H1 (cell line): ENCODE data around the gene AGPAT3. TPM values are rescaled to one million over a fixed set of nuclear protein-coding genes. Genes with fewer than 3 reads are reported as not detected.

ENCODE experiments used
- CTCF ChIA-PET: fragments of 300-600 bp; sonication (Branson Sonifier 250); formaldehyde crosslinking; loops from one replicate; lab custom pipeline; 2021; ENCODE audit not compliant: partially characterized antibody; lab: Charles Lee
- POLR2A ChIA-PET: fragments of 300-600 bp; sonication (Branson Sonifier 250); formaldehyde crosslinking; loops from one replicate; lab custom pipeline; 2021; ENCODE audit warnings: inconsistent platforms; ENCODE audit not compliant: partially characterized antibody; lab: Charles Lee
- DNase-seq, 2 experiments: peaks; one replicate each; pipeline versions ENCODE4 v3.0.0 to v3.0.0-alpha.2; 2010 to 2022; ENCODE audit warnings: low spot score in 2 of 2, low read depth in 1 of 2, mixed read lengths in 1 of 2
- FAIRE-seq: peaks from 2 replicates; lab custom pipeline; 2011; peaks lifted over from hg19 to GRCh38; lab: Jason Lieb, UNC
- H2AFZ ChIP-seq: 2 replicates; pipeline ENCODE4 v1.8.1; 2012; ENCODE audit warnings: low read length, inconsistent platforms
- H2AK5ac ChIP-seq: 2 replicates; pipeline ENCODE4 v1.6.1; 2013; ENCODE audit warnings: low read depth, low read length
- H2BK120ac ChIP-seq: replicated peaks from 2 replicates; pipeline ENCODE3; 2013; ENCODE audit warnings: low read depth, low read length, inconsistent platforms
- H2BK12ac ChIP-seq: 2 replicates; pipeline ENCODE4 v1.6.1; 2013; ENCODE audit warnings: low read depth, low read length
- H2BK15ac ChIP-seq: 2 replicates; pipeline ENCODE4 v1.6.1; 2013; ENCODE audit warnings: low read length
- H2BK20ac ChIP-seq: 2 replicates; pipeline ENCODE4 v1.6.1; 2013; ENCODE audit warnings: low read length
- H2BK5ac ChIP-seq: 2 replicates; pipeline ENCODE4 v1.6.1; 2013; ENCODE audit warnings: low read depth, low read length
- H3K14ac ChIP-seq: 2 replicates; pipeline ENCODE4 v1.6.1; 2013; ENCODE audit warnings: inconsistent platforms; ENCODE audit not compliant: insufficient read length
- H3K18ac ChIP-seq: 2 replicates; pipeline ENCODE4 v1.6.1; 2013; ENCODE audit warnings: low read length; ENCODE audit errors: extremely low read depth
- H3K23ac ChIP-seq: 2 replicates; pipeline ENCODE4 v1.6.1; 2013; ENCODE audit warnings: inconsistent platforms; ENCODE audit not compliant: insufficient read length
- H3K23me2 ChIP-seq: 2 replicates; pipeline ENCODE4 v1.6.1; 2013; ENCODE audit warnings: low read depth, low read length
- H3K27ac ChIP-seq: 2 replicates; pipeline ENCODE4 v1.6.1; 2011; ENCODE audit warnings: low read depth, low read length, inconsistent platforms
- H3K27me3 ChIP-seq, 4 experiments: replicated peaks in 1 of 4; 1 replicate in 1 of 4; 2 replicates in 3 of 4; pipeline versions ENCODE4 v1.6.1 to v1.8.1; 2011 to 2013; ENCODE audit warnings: low read length in 3 of 4, mild to moderate bottlenecking in 3 of 4, inconsistent platforms in 2 of 4, mixed read lengths in 2 of 4, moderate library complexity in 1 of 4; ENCODE audit not compliant: control insufficient read depth in 3 of 4, insufficient read depth in 3 of 4; ENCODE audit errors: extremely low read depth in 1 of 4
- H3K36me3 ChIP-seq, 4 experiments: 2 replicates each; pipeline versions ENCODE4 v1.6.1 to v1.8.1; 2011 to 2013; ENCODE audit warnings: mild to moderate bottlenecking in 4 of 4, low read length in 3 of 4, moderate library complexity in 2 of 4, control low read depth in 1 of 4, inconsistent platforms in 1 of 4; ENCODE audit not compliant: insufficient read depth in 4 of 4, control insufficient read depth in 2 of 4
- H3K4ac ChIP-seq: replicated peaks from 2 replicates; pipeline ENCODE3; 2013; ENCODE audit warnings: low read length, low read depth, mixed read lengths, inconsistent platforms; ENCODE audit not compliant: insufficient read length
- H3K4me1 ChIP-seq, 4 experiments: replicated peaks in 1 of 4; 1 replicate in 1 of 4; 2 replicates in 3 of 4; pipeline versions ENCODE4 v1.6.1 to v1.8.1; 2011 to 2013; ENCODE audit warnings: low read length in 3 of 4, inconsistent platforms in 2 of 4, mixed read lengths in 1 of 4; ENCODE audit not compliant: insufficient read depth in 4 of 4, control insufficient read depth in 3 of 4
- H3K4me2 ChIP-seq, 2 experiments: 2 replicates each; pipeline versions ENCODE4 v1.6.1 to v1.8.1; 2011 to 2013; ENCODE audit warnings: low read depth in 2 of 2, low read length in 2 of 2, control low read depth in 1 of 2, inconsistent platforms in 1 of 2, mild to moderate bottlenecking in 1 of 2; ENCODE audit not compliant: insufficient read depth in 1 of 2
- H3K4me3 ChIP-seq, 4 experiments: fragments of 200-600, 300-600 bp in 1 of 4; sonication (generic), shearing (Covaris generic), sonication (Bioruptor Twin) in 1 of 4; 2 replicates each; pipeline versions ENCODE4 v1.5.1 to v1.8.1; 2011 to 2016; ENCODE audit warnings: low read length in 4 of 4, low read depth in 3 of 4, control low read depth in 2 of 4, inconsistent platforms in 2 of 4, mild to moderate bottlenecking in 2 of 4, mixed read lengths in 1 of 4, moderate library complexity in 1 of 4; ENCODE audit not compliant: insufficient read depth in 2 of 4; ENCODE audit errors: extremely low read depth in 1 of 4
- H3K56ac ChIP-seq: replicated peaks from 2 replicates; pipeline ENCODE3; 2013; ENCODE audit warnings: low read depth, mild to moderate bottlenecking, mixed read lengths, low read length, inconsistent platforms; ENCODE audit not compliant: insufficient read length
- H3K79me1 ChIP-seq: 2 replicates; pipeline ENCODE4 v1.6.1; 2013; ENCODE audit warnings: low read depth, low read length, control low read depth
- H3K79me2 ChIP-seq, 2 experiments: 2 replicates each; pipeline versions ENCODE4 v1.6.1 to v1.8.1; 2012 to 2013; ENCODE audit warnings: low read length in 2 of 2, mild to moderate bottlenecking in 2 of 2, inconsistent platforms in 1 of 2; ENCODE audit not compliant: insufficient read depth in 2 of 2, control insufficient read depth in 1 of 2
- H3K9ac ChIP-seq, 4 experiments: replicated peaks in 1 of 4; 1 replicate in 1 of 4; 2 replicates in 3 of 4; pipeline versions ENCODE4 v1.6.1 to v1.8.1; 2011 to 2013; ENCODE audit warnings: low read depth in 3 of 4, low read length in 3 of 4, control low read depth in 2 of 4, mild to moderate bottlenecking in 2 of 4, moderate library complexity in 2 of 4, inconsistent platforms in 1 of 4; ENCODE audit errors: extremely low read depth in 1 of 4
- H3K9me3 ChIP-seq, 2 experiments: 2 replicates each; pipeline versions ENCODE4 v1.6.1 to v1.8.1; 2012 to 2013; ENCODE audit warnings: mild to moderate bottlenecking in 2 of 2, moderate library complexity in 2 of 2, control low read depth in 1 of 2, inconsistent platforms in 1 of 2, low read depth in 1 of 2, low read length in 1 of 2, mixed read lengths in 1 of 2; ENCODE audit not compliant: insufficient read depth in 2 of 2
- H4K20me1 ChIP-seq, 2 experiments: replicated peaks in 1 of 2; 2 replicates each; pipeline versions ENCODE3 to v1.8.1; 2011 to 2013; ENCODE audit warnings: inconsistent platforms in 2 of 2, low read length in 2 of 2, mild to moderate bottlenecking in 1 of 2; ENCODE audit not compliant: insufficient read depth in 2 of 2, control insufficient read depth in 1 of 2
- H4K5ac ChIP-seq: 2 replicates; pipeline ENCODE4 v1.6.1; 2013; ENCODE audit warnings: low read length, low read depth, mixed read lengths, inconsistent platforms; ENCODE audit not compliant: insufficient read length
- H4K8ac ChIP-seq: 2 replicates; pipeline ENCODE4 v1.8.0; 2013; ENCODE audit warnings: mild to moderate bottlenecking, moderate library complexity, low read length, inconsistent platforms; ENCODE audit not compliant: insufficient read depth; ENCODE audit errors: extremely low read depth
- H4K91ac ChIP-seq: replicated peaks from 2 replicates; pipeline ENCODE3; 2013; ENCODE audit warnings: low read length, mixed read lengths, inconsistent platforms; ENCODE audit not compliant: insufficient read length
- ATF2 ChIP-seq: IDR thresholded peaks from 2 replicates; pipeline ENCODE4 v1.6.1; 2012; ENCODE audit warnings: low read length, inconsistent platforms
- BACH1 ChIP-seq: IDR thresholded peaks from 2 replicates; pipeline ENCODE4 v1.6.1; 2012; ENCODE audit warnings: low read length, improper control_type of control experiment
- BCL11A ChIP-seq, 2 experiments: IDR thresholded peaks; one replicate each; pipeline ENCODE4 v1.6.1; 2011; ENCODE audit warnings: low read depth in 2 of 2, low read length in 2 of 2, mild to moderate bottlenecking in 2 of 2
- CBX5 ChIP-seq: fragments of 300-800, 300-1000 bp; sonication (generic); IDR thresholded peaks from 2 replicates; pipeline ENCODE4 v1.7.1; 2016; ENCODE audit warnings: antibody characterized with exemption, low read length, low read depth
- CREB1 ChIP-seq: IDR thresholded peaks from 2 replicates; pipeline ENCODE4 v1.6.1; 2012; ENCODE audit warnings: inconsistent platforms
- EGR1 ChIP-seq: IDR thresholded peaks from 2 replicates; pipeline ENCODE4 v1.6.1; 2011; ENCODE audit warnings: low read depth, low read length, borderline replicate concordance
- EZH2 ChIP-seq: fragments of 200-600 bp; sonication (generic); IDR thresholded peaks from 2 replicates; pipeline ENCODE4 v1.7.1; 2012; ENCODE audit warnings: low read depth, mild to moderate bottlenecking, moderate library complexity, low read length, inconsistent platforms; ENCODE audit not compliant: severe bottlenecking
- HDAC2 ChIP-seq, 2 experiments: fragments of 300-600 bp in 1 of 2; sonication (generic) in 1 of 2; IDR thresholded peaks; 2 replicates each; pipeline ENCODE4 v1.6.1; 2011 to 2012; ENCODE audit warnings: low read depth in 2 of 2, low read length in 2 of 2, mild to moderate bottlenecking in 2 of 2, moderate library complexity in 2 of 2, borderline replicate concordance in 1 of 2, inconsistent platforms in 1 of 2
- SP4 ChIP-seq: IDR thresholded peaks from 2 replicates; pipeline ENCODE4 v1.6.1; 2012; ENCODE audit warnings: low read length, inconsistent platforms
- TCF12 ChIP-seq: IDR thresholded peaks from 2 replicates; pipeline ENCODE4 v1.6.1; 2011; ENCODE audit warnings: low read depth, mild to moderate bottlenecking, low read length
- WGBS, 2 experiments: shearing (Covaris generic) in 1 of 2; methylation state at CpG; one replicate each; pipeline versions ENCODE4 v1.1.6 to v1.1.7; 2013 to 2015; ENCODE audit warnings: low lambda C conversion rate in 2 of 2, mixed read lengths in 2 of 2, inconsistent platforms in 1 of 2, low coverage in 1 of 2, missing lambda C conversion rate in 1 of 2; ENCODE audit not compliant: insufficient replicate concordance in 2 of 2, insufficient coverage in 1 of 2, insufficient read length in 1 of 2; ENCODE audit errors: extremely low coverage in 1 of 2, missing lambda C conversion rate in 1 of 2; 5-methylcytosine and 5-hydroxymethylcytosine counted together
- polyA plus RNA-seq, 7 experiments: library from polyadenylated mRNA; depleted of rRNA in 3 of 7; stranded (reverse) in 5 of 7; unstranded in 2 of 7; fragments of >200 nt in 5 of 7; fragments of 200-250 nt in 2 of 7; gene quantifications; 1 replicate in 5 of 7; 2 replicates in 1 of 7; 4 replicates in 1 of 7; pipeline versions ENCODE4 v1.2.1 to v1.2.3, GENCODE V29; 2011 to 2013; ENCODE audit warnings: missing spikeins in 2 of 7, mixed read lengths in 2 of 7
- total RNA-seq: library from RNA; stranded (reverse); fragmentation: NEBNext Ultra II Directional; extraction: Animal tissue kit (Norgen Biotek cat#: 25700); gene quantifications from 2 replicates; pipeline ENCODE4 v1.2.1, GENCODE V29; 2021

The AGPAT3 gene
- total and polyA plus RNA-seq, 2 of the 8 experiments (the other 6 are each of a cell fraction or from before 2014, with no cell fraction given), result 5.8 to 7.3 TPM

GRCh38 chr21:43871487-43871886 is 6.5 kb downstream of the AGPAT3 start:
- Histone ChIP-seq H3K18ac (no peak overlapping the region), H3K23me2 (no peaks in the 10 kb centered on the region), H3K4me1 (peaks cover 0 to 7% (median 3%) of the 10 kb centered on the region in 4 experiments; a peak in 4 of 7 replicates), H2BK12ac (no peak overlapping the region), H3K79me2 (no peaks in the 10 kb centered on the region), H3K27me3 (peaks cover 0 to under 1% (median 0%) of the 10 kb centered on the region in 4 experiments; a peak in 2 of 7 replicates), H2BK15ac (no peak overlapping the region), H3K9me3 (no peaks in the 10 kb centered on the region), H3K4me3 (no peak overlapping the region), H3K27ac (no peak overlapping the region), H2AK5ac (no peak overlapping the region; the same call in 1 of the 2 replicates), H4K91ac (no peak overlapping the region), H4K20me1 (no peaks in the 10 kb centered on the region), H3K4ac (no peak overlapping the region), H3K79me1 (no peaks in the 10 kb centered on the region), H2BK120ac (no peak overlapping the region), H3K56ac (no peak overlapping the region), H4K5ac (no peak overlapping the region), H3K4me2 (no peak overlapping the region), H3K36me3 (no peaks in the 10 kb centered on the region), H3K23ac (no peak overlapping the region), H2AFZ (no peak overlapping the region), H2BK20ac (no peak overlapping the region), H3K9ac (no peak overlapping the region), H3K14ac (no peak overlapping the region), H2BK5ac (no peak overlapping the region), H4K8ac (no peak overlapping the region)
- DNase-seq (no peak), FAIRE-seq (no peak)
- ChIA-PET CTCF (no interaction called here), POLR2A (no interaction called here)
- 93% methylated on average over 4 of the region's 4 CpGs; no CpG with 5 or more reads in 1 of the 2 experiments for WGBS, 2 experiments
- TF ChIP-seq CREB1 (no peak), EGR1 (no peak), BACH1 (no peak), ATF2 (no peak), TCF12 (no peak), HDAC2 (IDR thresholded peaks at IDR 0.05; ENCODE audit: borderline replicate concordance in 1 of 2, low read depth in 2 of 2, low read length in 2 of 2) (no peak), BCL11A (IDR thresholded peaks at IDR 0.05; ENCODE audit: low read depth in 2 of 2, low read length in 2 of 2) (no peak), CBX5 (no peak), EZH2 (no peak), SP4 (no peak)
